ENCODE results near the gene CCDC69.
A peak's percentile ranks its signal among the peaks of the same experiment; 100 is the strongest.

DNA sequence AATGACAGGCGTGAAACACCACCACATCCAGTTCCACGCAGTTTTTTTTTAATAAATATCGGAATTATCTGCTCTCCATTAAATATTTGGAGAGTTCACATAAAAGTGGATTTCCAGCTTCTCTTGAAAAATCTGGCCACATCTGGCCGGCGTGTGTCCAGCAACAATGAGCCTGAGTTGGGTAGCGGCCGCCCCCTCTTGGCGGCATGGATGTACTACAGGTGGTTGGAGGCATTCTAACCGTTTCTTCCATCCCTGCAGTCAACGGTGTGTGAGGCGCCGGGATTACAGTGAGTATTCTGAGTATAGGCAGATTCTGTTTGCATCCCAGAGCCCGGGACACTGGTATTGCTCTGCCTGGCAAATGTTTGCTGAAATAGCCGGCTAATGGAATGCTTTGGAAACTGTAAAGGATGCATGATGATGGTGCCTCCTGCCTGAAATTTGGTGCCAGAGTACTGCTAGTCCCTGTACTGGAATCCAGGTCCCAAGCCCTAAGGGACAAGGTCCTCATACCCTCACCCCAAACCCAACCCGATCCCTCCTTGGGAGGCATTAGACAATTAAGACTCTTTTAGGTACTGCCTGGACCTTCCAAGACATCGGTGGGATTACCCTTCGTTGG lies 15.5 kb upstream of the CCDC69 start:
- TF ChIP-seq, protein P1, sequence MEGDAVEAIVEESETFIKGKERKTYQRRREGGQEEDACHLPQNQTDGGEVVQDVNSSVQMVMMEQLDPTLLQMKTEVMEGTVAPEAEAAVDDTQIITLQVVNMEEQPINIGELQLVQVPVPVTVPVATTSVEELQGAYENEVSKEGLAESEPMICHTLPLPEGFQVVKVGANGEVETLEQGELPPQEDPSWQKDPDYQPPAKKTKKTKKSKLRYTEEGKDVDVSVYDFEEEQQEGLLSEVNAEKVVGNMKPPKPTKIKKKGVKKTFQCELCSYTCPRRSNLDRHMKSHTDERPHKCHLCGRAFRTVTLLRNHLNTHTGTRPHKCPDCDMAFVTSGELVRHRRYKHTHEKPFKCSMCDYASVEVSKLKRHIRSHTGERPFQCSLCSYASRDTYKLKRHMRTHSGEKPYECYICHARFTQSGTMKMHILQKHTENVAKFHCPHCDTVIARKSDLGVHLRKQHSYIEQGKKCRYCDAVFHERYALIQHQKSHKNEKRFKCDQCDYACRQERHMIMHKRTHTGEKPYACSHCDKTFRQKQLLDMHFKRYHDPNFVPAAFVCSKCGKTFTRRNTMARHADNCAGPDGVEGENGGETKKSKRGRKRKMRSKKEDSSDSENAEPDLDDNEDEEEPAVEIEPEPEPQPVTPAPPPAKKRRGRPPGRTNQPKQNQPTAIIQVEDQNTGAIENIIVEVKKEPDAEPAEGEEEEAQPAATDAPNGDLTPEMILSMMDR (IDR thresholded peaks at IDR 0.05; ENCODE audit: low read depth, low read length): peak; percentile 92
- TF ChIP-seq POLR2A (IDR thresholded peaks at IDR 0.05; ENCODE audit: extremely low read depth, insufficient read length): no peak
- TF ChIP-seq, protein P2, sequence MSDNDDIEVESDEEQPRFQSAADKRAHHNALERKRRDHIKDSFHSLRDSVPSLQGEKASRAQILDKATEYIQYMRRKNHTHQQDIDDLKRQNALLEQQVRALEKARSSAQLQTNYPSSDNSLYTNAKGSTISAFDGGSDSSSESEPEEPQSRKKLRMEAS (IDR thresholded peaks at IDR 0.05; ENCODE audit: low read depth, low read length): peak; percentile 77

Measured in NB4 (cell line).